GM10847 (cell line): ENCODE measurements around the gene KANSL1.

Experiments used
- POLR2A ChIP-seq: IDR thresholded peaks from 2 replicates; pipeline ENCODE4 v1.6.1; 2011; ENCODE audit not compliant: insufficient read length; ENCODE audit errors: extremely low read depth

KANSL1 gene

GRCh38 chr17:46115699-46116098, 77.5 kb downstream of the KANSL1 start:
- no peak for TF ChIP-seq POLR2A

- no peak for TF ChIP-seq POLR2A
Measured at GRCh38 chr17:46110219-46110618, 83.0 kb downstream of the KANSL1 start.

DNA sequence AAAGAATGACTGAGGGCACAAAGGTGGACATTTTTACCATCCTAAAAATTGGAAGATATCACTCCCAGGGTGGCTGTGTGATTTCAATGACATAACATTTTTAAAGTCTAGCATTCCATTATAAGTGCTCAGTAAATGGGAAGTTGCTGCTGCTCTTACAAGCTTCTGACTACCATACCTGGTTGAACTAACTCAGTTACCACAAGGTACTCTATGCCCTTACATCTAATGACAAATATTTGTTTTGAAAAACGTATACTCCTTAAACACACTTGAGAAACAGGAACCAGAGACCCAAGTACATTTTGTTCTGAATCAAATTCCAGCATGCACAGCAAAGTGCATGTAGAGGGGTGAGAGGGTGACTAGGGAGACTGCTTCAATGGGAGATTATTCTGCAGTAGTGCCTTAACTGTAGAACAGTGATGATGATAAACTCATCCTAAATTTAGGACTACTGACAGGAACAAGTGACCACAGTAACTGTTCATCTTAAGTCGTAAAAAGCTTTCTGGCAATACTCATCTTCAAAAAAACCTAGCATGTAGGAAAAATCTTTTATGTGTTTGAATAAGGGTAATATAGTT, 83.5 kb downstream of the KANSL1 start:
- no peak for TF ChIP-seq POLR2A

GRCh38 chr17:46108550-46109110, 84.6 kb downstream of the KANSL1 start:
- TF ChIP-seq POLR2A, result no peak

GRCh38 chr17:46108120-46108519, 85.1 kb downstream of the KANSL1 start:
- TF ChIP-seq POLR2A, result no peak

GRCh38 chr17:46106966-46107644, 86.1 kb downstream of the KANSL1 start:
- no peak for TF ChIP-seq POLR2A

GRCh38 chr17:46100590-46100989, 92.6 kb downstream of the KANSL1 start:
- TF ChIP-seq POLR2A, result no peak

DNA sequence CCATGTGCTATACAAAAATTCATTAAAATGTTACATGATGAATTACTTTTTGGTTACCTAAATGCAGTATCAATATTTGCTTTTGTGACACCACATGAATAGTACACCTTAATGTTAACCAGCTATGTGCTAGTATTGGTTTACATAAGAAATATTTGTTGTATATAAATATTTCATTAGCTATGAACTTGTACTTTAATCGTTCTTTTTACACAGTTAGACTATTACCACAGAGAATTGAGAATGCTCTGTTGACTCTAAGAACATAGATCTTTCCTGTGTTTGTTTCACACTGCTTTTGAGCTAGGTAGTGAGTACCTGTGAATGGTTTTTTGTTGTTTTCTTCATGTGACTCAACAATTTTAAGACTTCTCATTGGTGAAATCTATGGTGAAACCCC, 93.4 kb downstream of the KANSL1 start:
- no peak for TF ChIP-seq POLR2A

- no peak for TF ChIP-seq POLR2A
Measured at GRCh38 chr17:46097497-46097896, 95.7 kb downstream of the KANSL1 start.

DNA sequence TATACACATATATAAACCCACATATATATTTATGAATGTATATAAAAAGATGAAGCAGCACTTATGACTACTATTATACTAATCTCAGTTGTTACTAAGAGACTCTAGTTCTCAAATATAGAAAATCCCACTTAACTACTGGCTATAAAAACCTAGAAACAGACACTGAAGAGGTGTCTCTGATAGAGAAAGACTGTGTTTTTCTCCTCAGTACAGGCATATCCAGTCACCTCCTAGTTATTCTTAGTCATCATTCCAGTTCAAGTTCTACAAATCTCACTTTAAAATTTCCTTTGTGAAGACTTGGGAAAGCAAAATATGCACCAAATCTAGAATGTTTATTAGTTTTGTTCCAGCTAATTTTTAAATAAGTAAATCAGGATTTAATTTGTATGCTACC, 100.2 kb downstream of the KANSL1 start:
- TF ChIP-seq POLR2A, result no peak

GRCh38 chr17:46090871-46091270, 102.4 kb downstream of the KANSL1 start:
- no peak for TF ChIP-seq POLR2A

DNA sequence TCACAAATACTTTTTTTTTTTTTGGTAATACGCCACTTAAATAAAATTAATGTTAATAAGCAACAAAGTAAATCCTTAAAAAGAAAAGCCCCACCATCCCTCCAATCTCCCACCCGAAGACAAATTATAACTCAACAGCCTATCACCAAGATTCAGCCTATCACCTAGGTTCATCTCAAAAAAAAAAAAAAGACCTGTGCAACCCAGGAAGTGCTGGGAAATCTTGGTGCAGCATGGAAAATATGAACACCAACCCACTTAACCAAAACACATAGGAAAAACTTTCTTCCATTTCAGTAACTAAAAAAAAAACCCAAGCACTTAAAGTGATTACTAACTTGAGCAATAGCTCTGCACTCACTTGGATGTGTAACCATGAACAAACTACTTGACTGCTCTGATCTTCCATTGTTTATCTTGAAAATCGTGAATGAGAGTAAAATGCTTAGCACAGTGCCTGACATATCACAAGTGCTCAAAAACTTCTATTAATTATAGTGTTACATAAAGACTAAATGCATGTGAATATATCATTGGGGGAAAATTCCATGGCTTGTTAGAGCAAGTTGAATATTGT, 103.8 kb downstream of the KANSL1 start:
- no peak for TF ChIP-seq POLR2A

DNA sequence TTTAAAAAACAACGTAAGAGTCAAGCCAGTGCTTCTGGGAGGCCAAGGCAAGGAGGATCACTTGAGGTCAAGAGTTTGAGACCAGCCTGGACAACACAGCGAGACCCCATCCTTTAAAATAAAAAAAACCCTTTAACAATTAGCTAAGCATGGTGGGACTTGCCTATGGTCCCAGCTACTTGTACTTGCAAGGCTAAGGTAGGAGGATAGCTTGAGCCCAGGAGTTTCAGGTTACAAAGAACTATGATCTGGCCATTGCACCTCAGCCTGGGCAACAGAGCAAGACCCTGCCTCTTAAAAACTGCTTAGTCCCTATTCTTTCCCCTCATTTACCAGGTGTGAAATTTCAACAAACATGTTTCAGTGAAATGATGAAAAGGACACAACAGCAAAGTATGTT, 104.6 kb downstream of the KANSL1 start:
- TF ChIP-seq POLR2A, result no peak

- no peak for TF ChIP-seq POLR2A
Measured at GRCh38 chr17:46086821-46087220, 106.4 kb downstream of the KANSL1 start.

GRCh38 chr17:46085522-46085921, 107.7 kb downstream of the KANSL1 start:
- TF ChIP-seq POLR2A, result no peak

- TF ChIP-seq POLR2A, result no peak
Measured at GRCh38 chr17:46082257-46082656, 111.0 kb downstream of the KANSL1 start.
